ENCODE results near the gene C8G. TPM values are rescaled to one million over a fixed set of nuclear protein-coding genes. Genes with fewer than 3 reads are reported as not detected.

Gene C8G
- total RNA-seq, 1 donor from 2014 or later, result 0.98 TPM

GRCh38 chr9:136934277-136934676 is 10.8 kb upstream of the C8G start:
- peaks cover 3% of the 10 kb centered on the region for H3K4me1 Mint-ChIP-seq
- H3K27me3 Mint-ChIP-seq (ENCODE audit: low read depth), result no peaks in the 10 kb centered on the region
- H3K27ac Mint-ChIP-seq (ENCODE audit: unreplicated experiment), result no peak overlapping the region
- H3K4me3 Mint-ChIP-seq, result peak overlapping the region; percentile 42
- H3K9me3 Mint-ChIP-seq, result peaks cover 2% of the 10 kb centered on the region
- peaks cover 31% of the 10 kb centered on the region for H3K36me3 Mint-ChIP-seq (ENCODE audit: low read depth)
- TF ChIP-seq, protein P1, sequence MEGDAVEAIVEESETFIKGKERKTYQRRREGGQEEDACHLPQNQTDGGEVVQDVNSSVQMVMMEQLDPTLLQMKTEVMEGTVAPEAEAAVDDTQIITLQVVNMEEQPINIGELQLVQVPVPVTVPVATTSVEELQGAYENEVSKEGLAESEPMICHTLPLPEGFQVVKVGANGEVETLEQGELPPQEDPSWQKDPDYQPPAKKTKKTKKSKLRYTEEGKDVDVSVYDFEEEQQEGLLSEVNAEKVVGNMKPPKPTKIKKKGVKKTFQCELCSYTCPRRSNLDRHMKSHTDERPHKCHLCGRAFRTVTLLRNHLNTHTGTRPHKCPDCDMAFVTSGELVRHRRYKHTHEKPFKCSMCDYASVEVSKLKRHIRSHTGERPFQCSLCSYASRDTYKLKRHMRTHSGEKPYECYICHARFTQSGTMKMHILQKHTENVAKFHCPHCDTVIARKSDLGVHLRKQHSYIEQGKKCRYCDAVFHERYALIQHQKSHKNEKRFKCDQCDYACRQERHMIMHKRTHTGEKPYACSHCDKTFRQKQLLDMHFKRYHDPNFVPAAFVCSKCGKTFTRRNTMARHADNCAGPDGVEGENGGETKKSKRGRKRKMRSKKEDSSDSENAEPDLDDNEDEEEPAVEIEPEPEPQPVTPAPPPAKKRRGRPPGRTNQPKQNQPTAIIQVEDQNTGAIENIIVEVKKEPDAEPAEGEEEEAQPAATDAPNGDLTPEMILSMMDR (conservative IDR thresholded peaks at IDR 0.05), result no peak
- no peak for DNase-seq (ENCODE audit: low read depth, low spot score)

GRCh38 chr9:136935651-136936050 is 9.4 kb upstream of the C8G start:
- H3K36me3 Mint-ChIP-seq (ENCODE audit: low read depth), result peaks cover 35% of the 10 kb centered on the region
- no peaks in the 10 kb centered on the region for H3K27me3 Mint-ChIP-seq (ENCODE audit: low read depth)

GRCh38 chr9:136936645-136937170 is 8.3 kb upstream of the C8G start:
- peaks cover 3% of the 10 kb centered on the region for H3K4me1 Mint-ChIP-seq
- no peaks in the 10 kb centered on the region for H3K27me3 Mint-ChIP-seq (ENCODE audit: low read depth)
- H3K27ac Mint-ChIP-seq (ENCODE audit: unreplicated experiment), result no peak overlapping the region
- H3K9me3 Mint-ChIP-seq, result peaks cover 2% of the 10 kb centered on the region
- H3K4me3 Mint-ChIP-seq, result no peak overlapping the region
- no peak for DNase-seq (ENCODE audit: low read depth, low spot score)
- H3K36me3 Mint-ChIP-seq (ENCODE audit: low read depth), result peaks cover 30% of the 10 kb centered on the region
- TF ChIP-seq, protein P1 (conservative IDR thresholded peaks at IDR 0.05), result no peak

More at GRCh38 chr9:136935651-136936050, 9.4 kb upstream of the C8G start:
- no peak overlapping the region for H3K27ac Mint-ChIP-seq (ENCODE audit: unreplicated experiment)
- TF ChIP-seq, protein P1 (conservative IDR thresholded peaks at IDR 0.05), result no peak
- DNase-seq (ENCODE audit: low read depth, low spot score), result no peak
- H3K4me3 Mint-ChIP-seq, result no peak overlapping the region
- H3K9me3 Mint-ChIP-seq, result peaks cover 2% of the 10 kb centered on the region
- peaks cover 3% of the 10 kb centered on the region for H3K4me1 Mint-ChIP-seq

DNA sequence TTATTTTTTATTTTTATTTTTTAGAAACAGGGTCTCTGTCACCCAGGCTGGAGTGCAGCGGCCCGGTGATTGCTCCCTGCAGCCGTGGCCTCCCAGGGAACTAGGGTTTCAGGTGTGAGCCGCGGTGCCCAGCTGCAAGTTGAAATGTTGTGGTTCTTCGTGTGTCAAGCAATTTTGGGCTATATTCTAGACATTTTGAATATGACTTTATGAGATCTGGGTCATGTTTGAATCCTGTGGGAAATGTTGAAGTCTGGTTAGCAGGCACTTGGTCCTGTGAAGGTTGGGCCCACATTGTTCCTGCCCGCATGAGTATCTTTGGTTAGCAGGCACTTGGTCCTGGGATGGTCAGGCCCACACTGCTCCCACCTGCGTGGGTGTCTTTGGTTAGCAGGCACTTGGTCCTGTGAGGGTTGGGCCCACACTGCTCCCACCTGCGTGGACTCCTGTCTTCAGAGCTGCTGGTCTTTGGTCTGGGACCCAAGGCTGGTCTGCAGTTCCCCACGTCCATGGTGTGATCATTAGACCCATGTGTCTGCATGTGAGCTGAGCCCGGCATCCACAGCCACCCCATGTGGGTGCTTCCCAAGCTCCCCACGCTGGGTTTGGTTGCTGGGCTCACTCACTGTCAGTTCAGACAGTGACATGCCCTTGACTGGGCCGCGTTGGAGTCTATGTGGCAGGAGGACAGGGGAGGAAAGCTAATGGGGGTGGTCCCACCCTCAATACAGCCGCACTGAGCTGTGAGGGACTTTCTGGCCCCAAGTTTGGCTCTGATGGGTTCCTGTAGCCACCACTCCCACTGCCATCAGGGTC is 7.6 kb upstream of the C8G start:
- Mint-ChIP-seq H3K4me3 (no peak overlapping the region), H3K9me3 (peaks cover 2% of the 10 kb centered on the region), H3K27me3 (ENCODE audit: low read depth) (no peaks in the 10 kb centered on the region), H3K36me3 (ENCODE audit: low read depth) (peaks cover 26% of the 10 kb centered on the region), H3K4me1 (peaks cover 3% of the 10 kb centered on the region), H3K27ac (ENCODE audit: unreplicated experiment) (no peak overlapping the region)
- TF ChIP-seq, protein P1 (conservative IDR thresholded peaks at IDR 0.05), result no peak
- DNase-seq (ENCODE audit: low read depth, low spot score), result no peak

DNA sequence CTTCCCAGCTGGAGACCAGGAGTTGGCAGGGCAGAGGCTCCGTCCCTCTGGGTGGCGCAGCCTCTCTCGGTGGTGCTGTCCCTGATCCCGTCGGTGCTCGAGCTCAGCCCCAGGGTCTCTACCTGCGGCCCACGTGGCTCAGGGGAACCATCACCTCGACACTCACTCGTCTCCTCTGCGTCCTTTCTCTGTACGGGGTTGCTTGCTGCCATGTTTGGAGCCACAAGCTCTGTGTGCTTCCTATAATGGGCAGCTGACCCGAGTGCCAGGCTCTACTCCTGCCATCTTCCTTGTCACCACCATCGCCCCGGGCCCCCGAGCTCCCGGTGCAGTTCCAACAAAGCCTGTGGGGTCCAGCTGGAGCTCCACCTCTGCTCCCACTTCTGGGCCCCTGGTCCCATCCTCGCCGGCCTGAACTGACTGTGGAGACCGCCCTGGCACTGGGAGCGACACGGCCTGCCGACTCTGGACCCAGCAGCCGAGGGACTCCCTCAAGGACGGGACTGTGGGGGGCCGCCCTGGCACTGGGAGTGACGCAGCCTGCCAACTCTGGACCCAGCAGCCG is 5.5 kb upstream of the C8G start:
- Mint-ChIP-seq H3K4me3 (peak overlapping the region; percentile 17), H3K27me3 (ENCODE audit: low read depth) (no peaks in the 10 kb centered on the region), H3K9me3 (no peaks in the 10 kb centered on the region), H3K27ac (ENCODE audit: unreplicated experiment) (peak overlapping the region; percentile 72), H3K4me1 (peaks cover 3% of the 10 kb centered on the region), H3K36me3 (ENCODE audit: low read depth) (peaks cover 16% of the 10 kb centered on the region)
- TF ChIP-seq, protein P1 (conservative IDR thresholded peaks at IDR 0.05), result no peak
- DNase-seq (ENCODE audit: low read depth, low spot score), result no peak
